ENCODE measurements around the gene DIO3. TPM values are rescaled to one million over a fixed set of nuclear protein-coding genes. Genes with fewer than 3 reads are reported as not detected.

The DIO3 gene
- total and polyA plus RNA-seq, 2 of the 4 experiments (the other 2 are of a cell fraction): not detected

- Histone ChIP-seq H2AFZ (replicated peaks; ENCODE audit: low read length, poor library complexity) (no peak overlapping the region), H4K91ac (ENCODE audit: insufficient read depth, low read depth, low read length) (no peak overlapping the region), H3K4me1 (ENCODE audit: control insufficient read depth, insufficient read depth, low read length) (no peaks in the 10 kb centered on the region), H3K9ac (ENCODE audit: low read depth, low read length) (no peak overlapping the region), H3K4me3 (ENCODE audit: insufficient read depth, low read depth, low read length) (no peak overlapping the region), H2BK5ac (ENCODE audit: low read depth, low read length, poor library complexity, severe bottlenecking) (no peak overlapping the region), H3K14ac (replicated peaks; ENCODE audit: low read depth, low read length) (no peak overlapping the region), H3K4ac (ENCODE audit: low read depth, low read length) (no peak overlapping the region), H2AK9ac (replicated peaks; ENCODE audit: low read depth, low read length, poor library complexity) (no peak overlapping the region), H4K8ac (ENCODE audit: low read depth in 2 of 2, low read length in 2 of 2) (no peak overlapping the region), H4K20me1 (ENCODE audit: insufficient read depth, low read length) (no peaks in the 10 kb centered on the region), H3K27ac (ENCODE audit: insufficient read depth, low read length) (no peak overlapping the region), H2AK5ac (ENCODE audit: low read depth, low read length) (no peak overlapping the region), H2BK15ac (ENCODE audit: low read depth, low read length) (no peak overlapping the region), H3K36me3 (ENCODE audit: control insufficient read depth, insufficient read depth, low read length) (no peaks in the 10 kb centered on the region), H3K79me1 (ENCODE audit: low read depth in 1 of 2, low read length in 2 of 2) (no peaks in the 10 kb centered on the region), H2BK20ac (ENCODE audit: low read depth, low read length) (no peak overlapping the region), H2BK120ac (ENCODE audit: low read depth, low read length) (no peak overlapping the region), H4K5ac (ENCODE audit: low read depth, low read length) (no peak overlapping the region), H3K27me3 (ENCODE audit: control insufficient read depth, insufficient read depth, low read length) (peaks cover 7% of the 10 kb centered on the region; the same call in 1 of the 2 replicates), H3K56ac (ENCODE audit: extremely low read depth, insufficient read depth, low read length) (no peak overlapping the region), H3K4me2 (ENCODE audit: low read depth, low read length) (no peak overlapping the region), H3K9me3 (ENCODE audit: control insufficient read depth, insufficient read depth, low read length) (no peaks in the 10 kb centered on the region), H3K9me1 (ENCODE audit: insufficient read depth, low read length) (no peaks in the 10 kb centered on the region), H3K18ac (ENCODE audit: low read depth, low read length) (no peak overlapping the region), H3K23ac (ENCODE audit: low read depth, low read length) (no peak overlapping the region)
- no peak for TF ChIP-seq SMC3 (IDR thresholded peaks at IDR 0.05; ENCODE audit: low read depth, low read length)
- no peak for TF ChIP-seq FOS (IDR thresholded peaks at IDR 0.05; ENCODE audit: low read depth, low read length)
- TF ChIP-seq CTCF (conservative IDR thresholded peaks at IDR 0.05; ENCODE audit: low read depth, low read length): no peak
- no peak for TF ChIP-seq RCOR1 (IDR thresholded peaks at IDR 0.05; ENCODE audit: insufficient replicate concordance, low read length)
- no peak for TF ChIP-seq MAZ (IDR thresholded peaks at IDR 0.05; ENCODE audit: borderline replicate concordance, low read depth, low read length)
- TF ChIP-seq RFX5 (IDR thresholded peaks at IDR 0.05; ENCODE audit: low read depth, low read length): no peak
- TF ChIP-seq RAD21 (IDR thresholded peaks at IDR 0.05; ENCODE audit: low read length): no peak
- TF ChIP-seq NFE2L2 (IDR thresholded peaks at IDR 0.05; ENCODE audit: low read depth, low read length): no peak
- no peak for TF ChIP-seq POLR2A (IDR thresholded peaks at IDR 0.05; ENCODE audit: low read depth, low read length)
- no peak for TF ChIP-seq MXI1 (IDR thresholded peaks at IDR 0.05; ENCODE audit: borderline replicate concordance, low read depth, low read length)
- TF ChIP-seq, protein P1, sequence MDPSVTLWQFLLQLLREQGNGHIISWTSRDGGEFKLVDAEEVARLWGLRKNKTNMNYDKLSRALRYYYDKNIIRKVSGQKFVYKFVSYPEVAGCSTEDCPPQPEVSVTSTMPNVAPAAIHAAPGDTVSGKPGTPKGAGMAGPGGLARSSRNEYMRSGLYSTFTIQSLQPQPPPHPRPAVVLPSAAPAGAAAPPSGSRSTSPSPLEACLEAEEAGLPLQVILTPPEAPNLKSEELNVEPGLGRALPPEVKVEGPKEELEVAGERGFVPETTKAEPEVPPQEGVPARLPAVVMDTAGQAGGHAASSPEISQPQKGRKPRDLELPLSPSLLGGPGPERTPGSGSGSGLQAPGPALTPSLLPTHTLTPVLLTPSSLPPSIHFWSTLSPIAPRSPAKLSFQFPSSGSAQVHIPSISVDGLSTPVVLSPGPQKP (IDR thresholded peaks at IDR 0.05; ENCODE audit: borderline replicate concordance, low read depth, low read length): no peak
- TF ChIP-seq, protein P2, sequence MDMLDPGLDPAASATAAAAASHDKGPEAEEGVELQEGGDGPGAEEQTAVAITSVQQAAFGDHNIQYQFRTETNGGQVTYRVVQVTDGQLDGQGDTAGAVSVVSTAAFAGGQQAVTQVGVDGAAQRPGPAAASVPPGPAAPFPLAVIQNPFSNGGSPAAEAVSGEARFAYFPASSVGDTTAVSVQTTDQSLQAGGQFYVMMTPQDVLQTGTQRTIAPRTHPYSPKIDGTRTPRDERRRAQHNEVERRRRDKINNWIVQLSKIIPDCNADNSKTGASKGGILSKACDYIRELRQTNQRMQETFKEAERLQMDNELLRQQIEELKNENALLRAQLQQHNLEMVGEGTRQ (IDR thresholded peaks at IDR 0.05; ENCODE audit: low read depth, low read length): no peak
- no peak for TF ChIP-seq CEBPB (IDR thresholded peaks at IDR 0.05; ENCODE audit: low read depth, low read length)
- no peak for TF ChIP-seq MAFK (IDR thresholded peaks at IDR 0.05; ENCODE audit: low read depth, low read length)
- TF ChIP-seq BHLHE40 (IDR thresholded peaks at IDR 0.05; ENCODE audit: low read depth, low read length): no peak
- TF ChIP-seq CHD1 (IDR thresholded peaks at IDR 0.05; ENCODE audit: low read depth, low read length): no peak
- no TSS peak for BruUV-seq (replicated peaks)
- 73% methylated on average over 5 of the region's 7 CpGs; no CpG with 5 or more reads in 1 of the 2 experiments for WGBS, 2 experiments (ENCODE audit: extremely low coverage in 2 of 2, insufficient read length in 1 of 2)
- intact Hi-C loops (cut with micrococcal nuclease) (no loop called here), dilution Hi-C loops (cut with HindIII; ENCODE audit: low sequenced_read_pairs, unreplicated experiment) (no loop called here), in situ Hi-C loops (cut with MboI; ENCODE audit: low sequenced_read_pairs) (no loop called here)
- DNase-seq (no peak), ATAC-seq (ENCODE audit: low read depth) (no peak)
- ChIA-PET POLR2A (ENCODE audit: unreplicated experiment) (no interaction called here), CTCF (no interaction called here)
Measured at GRCh38 chr14:101593411-101594238, 32.3 kb downstream of the DIO3 start.

All from IMR-90 (cell line).